GM19467 (cell line): Measurements from ENCODE around the gene NOS1.
"Not testable (repeated sequence)": the region's sequence is repeated elsewhere in the genome, so short reads cannot be mapped to it uniquely, and the experiment has no call there.

ENCODE experiments used
- ATAC-seq: cut with Tn5 transposase; IDR thresholded peaks from one replicate; pipeline ENCODE4 v1.9.1; 2021; ENCODE audit warnings: mild to moderate bottlenecking, moderate library complexity; ENCODE audit not compliant: unreplicated experiment

Gene NOS1

DNA sequence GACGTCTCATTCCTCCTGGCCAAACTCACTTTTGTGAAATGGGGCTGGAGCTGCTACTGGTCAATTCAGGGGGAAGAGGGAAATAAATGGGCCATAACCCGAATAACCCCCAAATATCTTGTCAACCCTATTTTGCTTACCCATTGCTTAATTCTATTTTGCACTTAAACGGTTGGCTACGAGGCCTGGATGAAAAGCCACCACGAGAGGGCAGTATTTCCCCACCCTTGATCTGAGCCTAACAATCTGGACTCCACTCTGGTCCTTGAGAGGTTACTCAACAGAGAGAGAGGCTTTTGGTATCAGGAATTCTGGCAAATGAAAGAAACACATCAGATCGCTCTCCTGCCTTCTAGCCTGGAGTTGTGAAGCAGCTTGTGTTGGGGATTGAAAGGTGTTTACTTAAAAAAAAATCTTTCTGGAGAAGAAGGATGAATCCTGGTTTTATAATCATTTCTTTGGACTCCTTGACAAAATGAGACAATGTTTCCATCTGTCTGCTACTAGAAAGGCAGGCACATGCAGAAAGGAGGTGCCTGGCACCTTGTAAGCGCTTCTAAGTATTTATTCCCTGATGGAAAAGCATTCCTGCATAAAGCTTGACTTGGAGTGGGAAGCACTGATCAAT lies 148.7 kb downstream of the NOS1 start:
- no peak for ATAC-seq

DNA sequence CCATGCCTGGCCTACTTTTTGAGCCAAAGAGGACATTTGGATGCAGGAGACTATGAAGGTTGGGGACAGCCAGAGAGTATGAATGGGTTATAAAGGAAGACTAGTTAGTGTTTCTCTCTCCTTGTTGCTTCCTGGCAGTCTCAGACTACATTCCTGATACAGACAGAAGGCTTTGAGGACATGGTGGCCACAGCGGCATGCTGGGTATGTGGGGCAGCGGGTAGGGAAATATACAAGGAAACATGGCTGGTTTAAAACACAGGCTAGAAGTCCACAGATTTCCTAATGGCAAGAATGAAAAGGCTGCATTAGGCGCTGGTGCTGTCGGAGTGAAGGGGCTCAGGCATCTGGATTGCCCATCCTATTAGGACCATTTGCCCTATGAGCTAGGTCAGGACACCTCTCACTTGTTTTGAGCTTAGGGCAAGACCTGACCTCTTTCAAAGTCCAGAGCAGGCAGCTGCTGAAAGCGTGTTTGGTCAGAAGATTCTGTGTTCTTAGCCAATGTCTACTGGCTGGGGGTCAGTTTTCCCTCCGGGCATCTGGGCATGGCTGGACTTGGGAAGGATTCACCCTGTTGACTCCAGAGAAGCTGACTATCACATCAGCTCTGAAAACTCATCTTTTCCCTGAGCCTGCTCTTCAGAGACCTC lies 151.0 kb downstream of the NOS1 start:
- no peak for ATAC-seq

DNA sequence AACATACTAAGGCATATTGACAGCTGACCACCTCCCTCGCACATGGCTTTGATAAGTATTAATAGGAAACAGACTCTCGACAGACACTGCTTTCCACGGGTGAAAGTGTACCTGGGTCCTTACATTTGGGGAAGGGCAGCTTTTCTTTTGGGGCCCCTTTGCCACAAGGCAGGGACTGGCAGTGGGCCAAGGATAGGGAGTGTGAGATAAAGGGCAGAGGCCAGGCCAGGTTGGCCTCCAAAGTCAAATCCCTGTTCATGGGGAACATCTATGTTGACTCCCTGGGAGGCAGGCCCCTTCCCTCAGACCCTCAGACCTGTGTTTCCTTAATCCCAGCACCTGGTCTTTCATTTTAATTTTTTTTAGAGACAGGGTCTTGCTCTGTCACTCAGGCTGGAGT lies 151.8 kb downstream of the NOS1 start:
- no peak for ATAC-seq

GRCh38 chr12:117208811-117209455 lies 152.5 kb downstream of the NOS1 start:
- ATAC-seq, result no peak

GRCh38 chr12:117208206-117208605 lies 153.2 kb downstream of the NOS1 start:
- ATAC-seq, result no peak

DNA sequence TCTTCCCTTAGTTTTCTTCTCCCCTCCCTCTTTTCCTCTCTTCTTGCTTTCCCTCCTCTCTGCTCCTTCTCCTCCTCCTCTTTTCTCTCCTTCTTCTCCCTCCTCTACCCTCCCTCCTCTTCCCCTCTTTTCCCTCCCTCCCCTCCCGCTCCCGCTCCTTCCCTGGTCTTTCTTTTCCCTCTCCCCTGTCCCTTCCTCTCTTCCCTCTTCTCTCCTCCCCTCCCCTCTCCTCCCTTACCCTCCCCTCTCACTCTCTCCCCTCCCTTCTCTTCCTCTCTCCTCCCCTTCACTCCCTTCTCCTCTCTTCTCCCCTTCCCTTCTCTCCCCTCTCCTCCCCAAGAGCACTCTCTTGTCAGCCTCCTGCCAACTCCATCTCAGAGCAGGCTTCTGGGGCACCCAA lies 153.8 kb downstream of the NOS1 start:
- ATAC-seq, result no peak

DNA sequence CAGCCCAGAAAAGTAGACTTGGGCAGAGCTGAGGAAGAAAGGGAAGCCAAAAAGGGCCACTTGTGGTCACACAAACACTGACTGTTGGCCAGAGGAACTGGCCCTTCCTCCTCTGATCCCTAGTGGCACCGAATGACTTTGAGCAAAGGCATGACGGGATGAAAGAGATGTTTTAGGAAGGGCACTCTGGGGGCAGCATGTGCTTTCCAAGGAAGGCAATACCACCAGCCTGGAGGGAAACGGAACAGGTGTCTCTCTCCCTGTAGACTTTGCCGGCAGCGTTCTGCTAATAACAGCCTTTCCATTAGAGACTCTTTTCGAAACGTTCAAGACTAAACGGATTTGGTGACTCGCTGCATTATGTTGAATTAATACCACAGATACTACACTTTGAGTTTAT lies 158.9 kb downstream of the NOS1 start:
- no peak for ATAC-seq

DNA sequence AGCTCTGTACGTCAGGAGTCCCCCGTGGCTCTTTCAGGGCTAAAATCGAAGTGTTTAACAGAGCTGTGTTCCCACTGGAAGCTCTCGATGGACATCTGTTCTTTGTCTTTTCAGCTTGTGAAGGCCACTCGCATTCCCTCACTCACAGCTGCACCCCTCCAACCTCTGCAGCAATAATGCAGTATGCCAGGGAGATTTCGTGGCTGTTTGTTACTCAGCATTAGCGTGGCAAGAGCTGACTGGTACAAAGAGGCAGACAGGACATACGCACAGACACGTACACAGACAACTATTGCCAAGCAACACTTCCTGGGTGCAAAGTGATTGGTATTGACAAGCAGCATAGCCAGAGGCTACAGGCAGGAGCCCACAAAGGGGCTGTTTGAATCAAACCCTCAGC lies 159.4 kb downstream of the NOS1 start:
- no peak for ATAC-seq

GRCh38 chr12:117199956-117200744 lies 161.3 kb downstream of the NOS1 start:
- ATAC-seq, result not testable (repeated sequence)

- not testable (repeated sequence) for ATAC-seq
Measured at GRCh38 chr12:117196334-117196733, 165.1 kb downstream of the NOS1 start.

DNA sequence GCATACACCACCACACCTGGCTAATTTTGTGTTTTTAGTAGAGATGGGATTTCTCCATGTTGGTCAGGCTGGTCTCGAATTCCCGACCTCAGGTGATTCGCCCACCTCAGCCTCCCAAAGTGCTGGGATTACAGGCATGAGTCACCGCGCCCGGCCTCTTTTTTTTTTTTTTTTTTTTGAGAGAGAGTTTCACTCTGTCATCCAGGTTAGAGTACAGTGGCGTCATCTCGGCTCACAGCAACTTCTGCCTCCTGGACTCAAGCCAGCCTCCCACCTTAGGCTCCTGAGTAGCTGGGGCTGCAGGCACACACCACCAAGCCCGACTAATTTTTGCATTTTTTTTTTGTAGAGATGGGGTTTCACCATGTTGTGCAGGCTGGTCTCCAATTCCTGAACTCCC lies 166.4 kb downstream of the NOS1 start:
- ATAC-seq, result not testable (repeated sequence)

DNA sequence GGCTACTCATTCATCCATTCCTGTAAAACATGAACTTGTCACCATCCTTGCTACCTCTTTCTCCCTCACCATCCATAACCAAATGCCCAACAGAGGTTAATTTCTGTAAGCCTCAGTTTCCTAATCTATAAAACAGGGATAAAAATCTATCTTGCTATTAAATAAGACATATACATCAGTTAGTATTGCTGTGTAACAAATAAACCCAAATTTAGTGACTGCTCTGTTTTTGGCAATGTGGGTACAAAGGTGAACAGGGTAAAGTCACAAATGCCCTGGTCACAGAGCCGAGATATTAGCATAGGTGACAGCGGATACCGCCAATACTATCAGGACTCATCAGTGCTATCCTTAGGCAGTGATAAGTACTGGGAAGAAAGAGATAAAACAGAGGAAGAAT lies 167.5 kb downstream of the NOS1 start:
- no peak for ATAC-seq

GRCh38 chr12:117192581-117192980 lies 168.8 kb downstream of the NOS1 start:
- ATAC-seq, result not testable (repeated sequence)

DNA sequence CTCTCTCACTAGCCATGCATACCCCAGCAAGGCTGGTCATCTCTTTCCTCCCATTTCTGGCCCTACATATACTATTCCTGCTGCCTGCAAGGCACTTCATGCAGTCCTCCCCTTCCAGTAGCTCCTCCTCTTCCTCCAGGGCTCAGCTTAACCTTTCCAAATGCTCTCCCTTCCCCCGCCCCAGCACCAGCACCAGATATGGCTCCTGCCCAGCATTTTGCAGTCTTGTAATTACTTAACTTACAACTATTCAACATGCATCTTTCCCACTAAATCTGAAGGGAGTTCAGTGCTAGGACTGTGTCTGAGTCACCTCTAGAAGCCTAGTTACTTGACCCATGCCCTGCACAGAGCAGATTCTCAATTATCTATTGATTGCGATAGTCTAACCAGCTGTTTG lies 169.4 kb downstream of the NOS1 start:
- no peak for ATAC-seq

DNA sequence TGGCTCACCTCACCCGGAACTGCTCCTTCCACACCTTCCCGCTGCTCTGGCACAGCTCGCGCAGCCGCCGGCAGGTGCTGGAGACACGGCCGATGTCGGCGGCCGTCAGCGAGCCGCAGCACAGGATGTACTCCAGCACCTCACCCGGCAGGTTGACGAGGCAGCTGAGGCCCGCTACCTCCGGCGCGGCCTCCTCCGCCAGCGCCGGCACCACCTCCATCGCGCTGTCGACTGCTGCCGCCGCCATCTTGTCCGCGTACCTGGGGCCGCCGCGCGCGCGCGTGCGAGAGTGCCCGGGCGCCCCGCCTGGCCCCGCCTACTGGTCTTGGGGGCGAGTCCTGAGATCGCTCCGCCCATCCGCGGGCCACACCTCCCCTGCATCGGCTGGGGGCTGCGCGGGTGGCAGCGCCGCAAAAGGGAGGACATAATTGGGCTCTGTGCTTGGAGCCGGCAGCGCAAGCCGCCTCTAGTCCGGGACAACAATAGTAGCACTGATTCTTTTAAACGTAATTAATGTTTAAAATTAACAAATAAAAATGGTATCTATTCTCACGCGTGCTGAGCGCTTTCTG lies 171.1 kb downstream of the NOS1 start, which contains the start of gene FBXO21:
TSS of gene FBXO21 (minus strand) at position 261 of the 572 bp plus-strand sequence. CDS start at position 247, 14 bp downstream.
- ATAC-seq, result peak; percentile 94

DNA sequence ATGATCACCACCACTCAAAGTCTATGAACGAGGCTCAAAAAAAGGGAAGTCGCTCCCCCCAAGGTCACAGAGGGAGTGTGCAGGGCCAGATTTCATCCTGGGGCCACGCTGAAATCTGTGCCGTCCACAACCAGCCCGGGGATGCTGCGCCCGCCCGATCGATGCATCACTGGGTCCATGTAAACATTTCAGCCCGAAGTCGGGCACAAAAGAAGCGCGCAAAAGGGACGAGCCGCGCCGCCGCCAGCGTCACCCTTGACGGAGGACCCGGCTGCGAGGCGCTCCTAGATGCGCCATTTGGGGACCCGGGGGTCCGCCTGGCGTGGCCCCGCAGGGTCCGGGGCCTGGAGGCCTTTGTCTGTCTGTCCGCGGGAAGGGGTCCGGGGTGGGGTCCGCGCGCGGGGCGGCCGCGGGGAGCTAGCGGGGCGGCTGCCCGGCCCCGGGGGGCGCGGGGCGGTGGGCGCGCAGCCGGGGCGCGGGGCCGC lies 171.7 kb downstream of the NOS1 start:
- ATAC-seq, result peak; percentile 30

GRCh38 chr12:117188961-117189724 lies 172.3 kb downstream of the NOS1 start:
- ATAC-seq, result no peak

GRCh38 chr12:117188121-117188665 lies 173.2 kb downstream of the NOS1 start:
- no peak for ATAC-seq

GRCh38 chr12:117187421-117187820 lies 174.0 kb downstream of the NOS1 start:
- no peak for ATAC-seq

GRCh38 chr12:117182866-117183265 lies 178.6 kb downstream of the NOS1 start:
- ATAC-seq, result no peak
